ENCODE results near the gene PEX13. TPM values are rescaled to one million over a fixed set of nuclear protein-coding genes. Genes with fewer than 3 reads are reported as not detected.

PEX13 gene
- total and polyA plus RNA-seq, 10 donors, result 4.5 to 28.4 (median 17.2) TPM

- no peak for DNase-seq
- intact Hi-C loops (cut with DNase I; ENCODE audit: low total_unique reads), result no loop called here
- no peak overlapping the region for H3K4me3 ChIP-seq
- no peaks in the 10 kb centered on the region for H3K27me3 ChIP-seq (replicated peaks in 1 of 7)
- H3K27ac ChIP-seq, result no peak overlapping the region
- TF ChIP-seq POLR2A (IDR thresholded peaks at IDR 0.05) (no peak), POLR2AphosphoS5 (IDR thresholded peaks at IDR 0.05) (no peak)
- TF ChIP-seq, protein P1, sequence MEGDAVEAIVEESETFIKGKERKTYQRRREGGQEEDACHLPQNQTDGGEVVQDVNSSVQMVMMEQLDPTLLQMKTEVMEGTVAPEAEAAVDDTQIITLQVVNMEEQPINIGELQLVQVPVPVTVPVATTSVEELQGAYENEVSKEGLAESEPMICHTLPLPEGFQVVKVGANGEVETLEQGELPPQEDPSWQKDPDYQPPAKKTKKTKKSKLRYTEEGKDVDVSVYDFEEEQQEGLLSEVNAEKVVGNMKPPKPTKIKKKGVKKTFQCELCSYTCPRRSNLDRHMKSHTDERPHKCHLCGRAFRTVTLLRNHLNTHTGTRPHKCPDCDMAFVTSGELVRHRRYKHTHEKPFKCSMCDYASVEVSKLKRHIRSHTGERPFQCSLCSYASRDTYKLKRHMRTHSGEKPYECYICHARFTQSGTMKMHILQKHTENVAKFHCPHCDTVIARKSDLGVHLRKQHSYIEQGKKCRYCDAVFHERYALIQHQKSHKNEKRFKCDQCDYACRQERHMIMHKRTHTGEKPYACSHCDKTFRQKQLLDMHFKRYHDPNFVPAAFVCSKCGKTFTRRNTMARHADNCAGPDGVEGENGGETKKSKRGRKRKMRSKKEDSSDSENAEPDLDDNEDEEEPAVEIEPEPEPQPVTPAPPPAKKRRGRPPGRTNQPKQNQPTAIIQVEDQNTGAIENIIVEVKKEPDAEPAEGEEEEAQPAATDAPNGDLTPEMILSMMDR (IDR thresholded peaks at IDR 0.05 in 8 of 11, conservative IDR thresholded peaks at IDR 0.05 in 3 of 11), result no peak
- H3K9me3 ChIP-seq, result no peaks in the 10 kb centered on the region
- peaks cover 0 to 70% (median 1%) of the 10 kb centered on the region in 6 donors for H3K36me3 ChIP-seq
- no peaks in the 10 kb centered on the region for H3K4me1 ChIP-seq
- 75 to 90% (median 81%) methylated on average over 1 of the region's 1 CpG for WGBS, 5 donors
These were observed 56.6 kb downstream of the PEX13 start for GRCh38 chr2:61074100-61074499.

DNA sequence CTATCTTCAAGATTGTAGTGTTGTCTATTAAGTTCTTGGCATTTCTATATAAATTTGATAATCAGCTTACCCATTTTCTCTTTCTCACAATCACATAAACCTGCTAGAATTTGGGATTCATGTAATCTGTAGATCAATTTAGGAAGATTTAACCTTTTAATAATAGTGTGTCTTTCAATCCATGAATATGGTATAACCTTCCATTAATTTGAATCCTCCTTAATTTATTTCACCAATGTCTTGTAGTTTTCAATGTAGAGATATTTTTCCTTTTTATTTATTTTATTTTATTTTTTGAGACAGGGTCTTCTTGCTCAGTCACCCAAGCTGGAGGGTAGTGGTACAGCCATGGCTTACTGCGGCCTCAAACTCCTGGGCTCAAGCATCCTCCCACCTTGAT lies 68.4 kb downstream of the PEX13 start:
- Histone ChIP-seq H3K4me1 (no peaks in the 10 kb centered on the region), H3K27me3 (replicated peaks in 1 of 7) (no peaks in the 10 kb centered on the region), H3K4me3 (no peak overlapping the region), H3K9me3 (no peaks in the 10 kb centered on the region), H3K27ac (no peak overlapping the region), H3K36me3 (peaks cover 0 to 64% (median 2%) of the 10 kb centered on the region in 6 donors)
- DNase-seq, result no peak
- TF ChIP-seq, protein P1 (IDR thresholded peaks at IDR 0.05 in 8 of 11, conservative IDR thresholded peaks at IDR 0.05 in 3 of 11), result no peak
- TF ChIP-seq POLR2A (IDR thresholded peaks at IDR 0.05), result no peak
- TF ChIP-seq POLR2AphosphoS5 (IDR thresholded peaks at IDR 0.05), result no peak
- WGBS, 5 donors, result 97 to 100% (median 100%) methylated on average over 1 of the region's 1 CpG
- intact Hi-C loops (cut with DNase I; ENCODE audit: low total_unique reads), result no loop called here

DNA sequence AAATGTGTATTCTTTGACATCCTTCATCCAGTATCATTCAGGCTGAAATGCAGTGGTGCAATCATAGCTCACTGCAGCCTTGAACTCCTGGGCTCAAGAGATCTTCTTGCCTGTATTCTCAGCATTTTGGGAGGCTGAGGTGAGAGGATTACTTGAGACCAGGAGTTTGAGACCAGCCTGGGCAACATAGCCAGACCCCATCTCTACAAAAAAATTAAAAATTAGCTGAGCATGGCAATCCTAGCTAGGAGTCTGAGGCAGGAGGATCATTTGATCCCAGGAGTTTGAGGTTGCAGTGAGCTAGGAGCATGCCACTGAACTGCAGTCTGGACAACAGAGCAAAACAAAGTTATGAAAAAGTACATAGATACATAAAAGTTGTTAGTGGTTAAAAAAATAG lies 72.3 kb downstream of the PEX13 start:
- DNase-seq, result no peak
- no peaks in the 10 kb centered on the region for H3K27me3 ChIP-seq (replicated peaks in 1 of 7)
- no peak overlapping the region for H3K27ac ChIP-seq
- TF ChIP-seq POLR2A (IDR thresholded peaks at IDR 0.05) (no peak), POLR2AphosphoS5 (IDR thresholded peaks at IDR 0.05) (no peak)
- TF ChIP-seq, protein P1 (IDR thresholded peaks at IDR 0.05 in 8 of 11, conservative IDR thresholded peaks at IDR 0.05 in 3 of 11), result no peak
- H3K9me3 ChIP-seq, result no peaks in the 10 kb centered on the region
- intact Hi-C loops (cut with DNase I; ENCODE audit: low total_unique reads), result no loop called here
- H3K4me1 ChIP-seq, result no peaks in the 10 kb centered on the region
- H3K4me3 ChIP-seq, result no peak overlapping the region
- peaks cover 0 to 54% (median 2%) of the 10 kb centered on the region in 6 donors for H3K36me3 ChIP-seq

DNA sequence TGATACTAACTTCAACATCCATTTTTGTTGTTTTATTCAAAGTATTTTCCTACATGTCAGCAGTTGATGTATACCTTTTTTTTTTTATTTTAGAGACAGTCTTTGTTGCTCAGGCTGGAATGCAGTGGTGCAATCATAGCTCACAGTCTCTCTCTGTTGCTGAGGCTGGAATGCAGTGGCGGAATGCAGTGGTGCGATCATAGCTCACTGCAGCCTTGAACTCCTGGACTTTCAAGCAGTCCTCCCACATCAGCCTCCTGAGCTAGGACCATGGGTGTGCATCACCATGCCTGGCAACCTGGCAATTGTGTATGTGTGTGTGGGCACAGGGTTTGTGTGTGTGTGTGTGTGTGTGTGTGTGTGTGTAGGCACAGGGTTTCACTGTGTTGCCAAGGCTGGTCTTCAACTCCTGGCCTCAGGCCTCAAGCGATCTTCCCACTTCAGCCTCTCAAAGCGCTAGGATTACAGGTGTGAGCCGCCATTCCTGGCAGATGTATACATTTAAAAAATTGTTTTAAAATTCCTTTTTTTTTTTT lies 72.9 kb downstream of the PEX13 start:
- Histone ChIP-seq H3K4me1 (no peaks in the 10 kb centered on the region), H3K27me3 (replicated peaks in 1 of 7) (no peaks in the 10 kb centered on the region), H3K9me3 (no peaks in the 10 kb centered on the region), H3K27ac (no peak overlapping the region), H3K36me3 (peaks cover 0 to 52% (median 2%) of the 10 kb centered on the region in 6 donors), H3K4me3 (no peak overlapping the region)
- 84 to 99% (median 96%) methylated on average over 5 of the region's 5 CpGs for WGBS, 5 donors
- no peak for DNase-seq
- TF ChIP-seq POLR2AphosphoS5 (IDR thresholded peaks at IDR 0.05) (no peak), POLR2A (IDR thresholded peaks at IDR 0.05) (no peak)
- TF ChIP-seq, protein P1 (IDR thresholded peaks at IDR 0.05 in 8 of 11, conservative IDR thresholded peaks at IDR 0.05 in 3 of 11), result no peak
- intact Hi-C loops (cut with DNase I; ENCODE audit: low total_unique reads), result no loop called here
